GM12878 (cell line): ENCODE data around the gene AKAP5. TPM values are rescaled to one million over a fixed set of nuclear protein-coding genes. Genes with fewer than 3 reads are reported as not detected.

Experiments
- ATF7 ChIP-seq: fragments of 450-650 bp; IDR thresholded peaks from 2 replicates; pipeline ENCODE4 v1.6.1; 2016; ENCODE audit warnings: low read depth, mild to moderate bottlenecking
- ESRRA ChIP-seq: IDR thresholded peaks from 2 replicates; pipeline ENCODE4 v1.6.1; 2012; ENCODE audit warnings: mild to moderate bottlenecking, low read length, improper control_type of control experiment
- GABPA ChIP-seq: IDR thresholded peaks from 2 replicates; pipeline ENCODE4 v1.6.1; 2014; ENCODE audit warnings: antibody characterized with exemption, low read depth, mild to moderate bottlenecking, inconsistent platforms
- HDAC2 ChIP-seq: fragments of 200-600 bp; sonication (generic); IDR thresholded peaks from 2 replicates; pipeline ENCODE4 v1.6.1; 2017
- HDGF ChIP-seq: fragments of 450-650 bp; IDR thresholded peaks from 2 replicates; pipeline ENCODE4 v1.6.1; 2016; ENCODE audit warnings: antibody characterized with exemption
- KDM1A ChIP-seq: fragments of 200-600 bp; sonication (generic); IDR thresholded peaks from 2 replicates; pipeline ENCODE4 v1.6.1; 2016; ENCODE audit warnings: borderline replicate concordance
- LARP7 ChIP-seq: fragments of 450-650 bp; IDR thresholded peaks from 2 replicates; pipeline ENCODE4 v1.6.1; 2017; ENCODE audit warnings: mild to moderate bottlenecking
- MYB ChIP-seq: fragments of 150-350 bp; IDR thresholded peaks from 2 replicates; pipeline ENCODE4 v1.6.1; 2014; ENCODE audit warnings: mild to moderate bottlenecking, low read depth, low read length, borderline replicate concordance
- NBN ChIP-seq: fragments of 450-650 bp; IDR thresholded peaks from 2 replicates; pipeline ENCODE4 v1.6.1; 2016
- NR2C2 ChIP-seq: IDR thresholded peaks from 2 replicates; pipeline ENCODE4 v1.6.1; 2011; ENCODE audit warnings: borderline replicate concordance, low read depth; ENCODE audit not compliant: control insufficient read depth, insufficient read length
- PML ChIP-seq: IDR thresholded peaks from 2 replicates; pipeline ENCODE4 v1.6.1; 2012; ENCODE audit warnings: low read length, inconsistent platforms
- SMAD1 ChIP-seq: fragments of 450-650 bp; IDR thresholded peaks from 2 replicates; pipeline ENCODE4 v1.6.1; 2018; ENCODE audit warnings: mild to moderate bottlenecking, low read depth; ENCODE audit not compliant: partially characterized antibody
- SMAD5 ChIP-seq: IDR thresholded peaks from 2 replicates; pipeline ENCODE4 v1.6.1; 2016; ENCODE audit warnings: antibody characterized with exemption, low read depth
- SMC3 ChIP-seq: IDR thresholded peaks from 2 replicates; pipeline ENCODE4 v1.6.1; 2011; ENCODE audit warnings: low read length, improper control_type of control experiment, borderline replicate concordance
- SP1 ChIP-seq: IDR thresholded peaks from one replicate; pipeline ENCODE4 v1.6.1; 2011; ENCODE audit warnings: low read depth, low read length
- SREBF1 ChIP-seq: IDR thresholded peaks from 2 replicates; pipeline ENCODE4 v1.6.1; 2012; ENCODE audit warnings: mild to moderate bottlenecking, low read length
- STAT3 ChIP-seq: IDR thresholded peaks from 2 replicates; pipeline ENCODE4 v1.6.1; 2011; ENCODE audit warnings: low read depth, low read length, improper control_type of control experiment
- ZNF24 ChIP-seq: fragments of 450-650 bp; IDR thresholded peaks from 2 replicates; pipeline ENCODE4 v1.6.1; 2017; ENCODE audit warnings: antibody characterized with exemption, mild to moderate bottlenecking
- ZZZ3 ChIP-seq: IDR thresholded peaks from 2 replicates; pipeline ENCODE4 v1.6.1; 2011; ENCODE audit warnings: low read depth; ENCODE audit not compliant: control insufficient read depth, insufficient read length
- polyA plus RNA-seq, 11 experiments: library from polyadenylated mRNA; depleted of rRNA in 4 of 11; unstranded in 6 of 11; stranded (reverse) in 5 of 11; fragments of >200 nt; fragmentation: Nextera tagmentation in 4 of 11; fragmentation: Illumina TruSeq in 1 of 11; extraction: Ambion mirVana in 4 of 11; extraction: Trizol in 1 of 11; gene quantifications; 1 replicate in 1 of 11; 2 replicates in 10 of 11; pipeline versions ENCODE4 v1.2.1 to v1.2.3, GENCODE V29; 2011 to 2016; ENCODE audit warnings: inconsistent platforms in 2 of 11, missing spikeins in 2 of 11, low read depth in 1 of 11
- total RNA-seq, 4 experiments: library from RNA; depleted of rRNA in 3 of 4; stranded (reverse); fragments of >200 nt in 3 of 4; fragmentation: Illumina TruSeq in 1 of 4; extraction: Trizol in 1 of 4; gene quantifications; 2 replicates each; pipeline versions ENCODE4 v1.2.1 to v1.2.3, GENCODE V29; 2013 to 2021
- TF ChIP-seq, protein P1 (sequence below): fragments of 450-650 bp; IDR thresholded peaks from 2 replicates; pipeline ENCODE4 v1.6.1; 2016; ENCODE audit warnings: mild to moderate bottlenecking
- TF ChIP-seq, protein P2 (sequence below): IDR thresholded peaks from 2 replicates; pipeline ENCODE4 v1.6.1; 2011; ENCODE audit warnings: mild to moderate bottlenecking, low read depth, low read length, moderate library complexity; ENCODE audit not compliant: insufficient replicate concordance
- TF ChIP-seq, protein P3 (sequence below): IDR thresholded peaks from 2 replicates; pipeline ENCODE4 v1.6.1; 2012; ENCODE audit warnings: improper control_type of control experiment, low read depth, low read length; ENCODE audit not compliant: insufficient replicate concordance
- TF ChIP-seq, protein P4 (sequence below): fragments of 450-650 bp; IDR thresholded peaks from 2 replicates; pipeline ENCODE4 v1.6.1; 2017; ENCODE audit warnings: antibody characterized with exemption, mild to moderate bottlenecking, moderate library complexity

The AKAP5 gene
- total and polyA plus RNA-seq, 10 of the 15 experiments (the other 5 are each of a cell fraction or from before 2014, with no cell fraction given) = 0.45 to 5.1 (median 1.7) TPM

DNA sequence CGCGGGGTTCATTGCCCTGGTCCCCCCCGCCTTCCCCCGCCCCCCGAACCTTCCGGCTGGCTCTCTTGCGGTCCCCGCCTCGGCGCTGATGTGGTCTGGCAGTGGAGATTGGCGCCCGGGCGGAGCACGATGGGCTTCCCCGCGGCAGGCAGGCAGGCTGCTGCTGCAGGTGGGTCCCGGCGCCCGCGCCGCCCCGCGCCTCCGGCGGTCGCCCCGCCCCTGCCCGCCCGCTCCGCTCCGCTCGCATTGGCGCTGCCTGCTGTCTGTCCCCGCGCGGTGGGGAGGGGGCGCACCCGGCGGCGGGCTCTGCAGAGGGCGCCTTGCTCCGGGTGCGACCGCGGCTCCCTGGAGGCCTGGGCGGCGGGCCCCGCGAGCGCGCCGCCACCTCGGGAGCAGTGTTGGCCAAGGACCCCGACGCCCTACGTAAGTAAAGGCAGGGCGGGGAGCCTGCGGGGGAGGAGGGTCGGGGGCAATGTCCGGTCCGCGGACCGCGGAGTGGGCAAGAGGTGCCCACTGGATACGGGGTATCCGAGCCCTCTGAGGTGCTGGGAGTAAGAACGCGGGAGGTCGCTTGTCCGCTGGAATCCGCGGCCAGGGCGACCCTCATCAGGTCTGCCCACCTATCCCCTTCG lies at the start of gene AKAP5 (continued):
- TF ChIP-seq, protein P1, sequence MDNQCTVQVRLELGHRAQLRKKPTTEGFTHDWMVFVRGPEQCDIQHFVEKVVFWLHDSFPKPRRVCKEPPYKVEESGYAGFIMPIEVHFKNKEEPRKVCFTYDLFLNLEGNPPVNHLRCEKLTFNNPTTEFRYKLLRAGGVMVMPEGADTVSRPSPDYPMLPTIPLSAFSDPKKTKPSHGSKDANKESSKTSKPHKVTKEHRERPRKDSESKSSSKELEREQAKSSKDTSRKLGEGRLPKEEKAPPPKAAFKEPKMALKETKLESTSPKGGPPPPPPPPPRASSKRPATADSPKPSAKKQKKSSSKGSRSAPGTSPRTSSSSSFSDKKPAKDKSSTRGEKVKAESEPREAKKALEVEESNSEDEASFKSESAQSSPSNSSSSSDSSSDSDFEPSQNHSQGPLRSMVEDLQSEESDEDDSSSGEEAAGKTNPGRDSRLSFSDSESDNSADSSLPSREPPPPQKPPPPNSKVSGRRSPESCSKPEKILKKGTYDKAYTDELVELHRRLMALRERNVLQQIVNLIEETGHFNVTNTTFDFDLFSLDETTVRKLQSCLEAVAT = no peak
- TF ChIP-seq GABPA = no peak
- no peak for TF ChIP-seq HDAC2
- TF ChIP-seq, protein P2, sequence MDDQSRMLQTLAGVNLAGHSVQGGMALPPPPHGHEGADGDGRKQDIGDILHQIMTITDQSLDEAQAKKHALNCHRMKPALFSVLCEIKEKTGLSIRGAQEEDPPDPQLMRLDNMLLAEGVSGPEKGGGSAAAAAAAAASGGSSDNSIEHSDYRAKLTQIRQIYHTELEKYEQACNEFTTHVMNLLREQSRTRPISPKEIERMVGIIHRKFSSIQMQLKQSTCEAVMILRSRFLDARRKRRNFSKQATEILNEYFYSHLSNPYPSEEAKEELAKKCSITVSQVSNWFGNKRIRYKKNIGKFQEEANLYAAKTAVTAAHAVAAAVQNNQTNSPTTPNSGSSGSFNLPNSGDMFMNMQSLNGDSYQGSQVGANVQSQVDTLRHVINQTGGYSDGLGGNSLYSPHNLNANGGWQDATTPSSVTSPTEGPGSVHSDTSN = peak; percentile 91
- TF ChIP-seq SREBF1 = no peak
- TF ChIP-seq NBN = no peak
- TF ChIP-seq SMAD5 = no peak
- no peak for TF ChIP-seq MYB
- no peak for TF ChIP-seq ESRRA
- TF ChIP-seq SP1 = no peak
- 0 out of 2 replicates have a peak, but pooled peaks have one; percentile 49 for TF ChIP-seq LARP7
- TF ChIP-seq SMC3 = no peak
- no peak for TF ChIP-seq ZNF24
- TF ChIP-seq SMAD1 = no peak
- TF ChIP-seq HDGF = no peak
- TF ChIP-seq KDM1A = no peak
- TF ChIP-seq NR2C2 = no peak
- no peak for TF ChIP-seq STAT3
- TF ChIP-seq, protein P3, sequence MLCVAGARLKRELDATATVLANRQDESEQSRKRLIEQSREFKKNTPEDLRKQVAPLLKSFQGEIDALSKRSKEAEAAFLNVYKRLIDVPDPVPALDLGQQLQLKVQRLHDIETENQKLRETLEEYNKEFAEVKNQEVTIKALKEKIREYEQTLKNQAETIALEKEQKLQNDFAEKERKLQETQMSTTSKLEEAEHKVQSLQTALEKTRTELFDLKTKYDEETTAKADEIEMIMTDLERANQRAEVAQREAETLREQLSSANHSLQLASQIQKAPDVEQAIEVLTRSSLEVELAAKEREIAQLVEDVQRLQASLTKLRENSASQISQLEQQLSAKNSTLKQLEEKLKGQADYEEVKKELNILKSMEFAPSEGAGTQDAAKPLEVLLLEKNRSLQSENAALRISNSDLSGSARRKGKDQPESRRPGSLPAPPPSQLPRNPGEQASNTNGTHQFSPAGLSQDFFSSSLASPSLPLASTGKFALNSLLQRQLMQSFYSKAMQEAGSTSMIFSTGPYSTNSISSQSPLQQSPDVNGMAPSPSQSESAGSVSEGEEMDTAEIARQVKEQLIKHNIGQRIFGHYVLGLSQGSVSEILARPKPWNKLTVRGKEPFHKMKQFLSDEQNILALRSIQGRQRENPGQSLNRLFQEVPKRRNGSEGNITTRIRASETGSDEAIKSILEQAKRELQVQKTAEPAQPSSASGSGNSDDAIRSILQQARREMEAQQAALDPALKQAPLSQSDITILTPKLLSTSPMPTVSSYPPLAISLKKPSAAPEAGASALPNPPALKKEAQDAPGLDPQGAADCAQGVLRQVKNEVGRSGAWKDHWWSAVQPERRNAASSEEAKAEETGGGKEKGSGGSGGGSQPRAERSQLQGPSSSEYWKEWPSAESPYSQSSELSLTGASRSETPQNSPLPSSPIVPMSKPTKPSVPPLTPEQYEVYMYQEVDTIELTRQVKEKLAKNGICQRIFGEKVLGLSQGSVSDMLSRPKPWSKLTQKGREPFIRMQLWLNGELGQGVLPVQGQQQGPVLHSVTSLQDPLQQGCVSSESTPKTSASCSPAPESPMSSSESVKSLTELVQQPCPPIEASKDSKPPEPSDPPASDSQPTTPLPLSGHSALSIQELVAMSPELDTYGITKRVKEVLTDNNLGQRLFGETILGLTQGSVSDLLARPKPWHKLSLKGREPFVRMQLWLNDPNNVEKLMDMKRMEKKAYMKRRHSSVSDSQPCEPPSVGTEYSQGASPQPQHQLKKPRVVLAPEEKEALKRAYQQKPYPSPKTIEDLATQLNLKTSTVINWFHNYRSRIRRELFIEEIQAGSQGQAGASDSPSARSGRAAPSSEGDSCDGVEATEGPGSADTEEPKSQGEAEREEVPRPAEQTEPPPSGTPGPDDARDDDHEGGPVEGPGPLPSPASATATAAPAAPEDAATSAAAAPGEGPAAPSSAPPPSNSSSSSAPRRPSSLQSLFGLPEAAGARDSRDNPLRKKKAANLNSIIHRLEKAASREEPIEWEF = no peak
- TF ChIP-seq ZZZ3 = no peak
- no peak for TF ChIP-seq ATF7
- TF ChIP-seq, protein P4, sequence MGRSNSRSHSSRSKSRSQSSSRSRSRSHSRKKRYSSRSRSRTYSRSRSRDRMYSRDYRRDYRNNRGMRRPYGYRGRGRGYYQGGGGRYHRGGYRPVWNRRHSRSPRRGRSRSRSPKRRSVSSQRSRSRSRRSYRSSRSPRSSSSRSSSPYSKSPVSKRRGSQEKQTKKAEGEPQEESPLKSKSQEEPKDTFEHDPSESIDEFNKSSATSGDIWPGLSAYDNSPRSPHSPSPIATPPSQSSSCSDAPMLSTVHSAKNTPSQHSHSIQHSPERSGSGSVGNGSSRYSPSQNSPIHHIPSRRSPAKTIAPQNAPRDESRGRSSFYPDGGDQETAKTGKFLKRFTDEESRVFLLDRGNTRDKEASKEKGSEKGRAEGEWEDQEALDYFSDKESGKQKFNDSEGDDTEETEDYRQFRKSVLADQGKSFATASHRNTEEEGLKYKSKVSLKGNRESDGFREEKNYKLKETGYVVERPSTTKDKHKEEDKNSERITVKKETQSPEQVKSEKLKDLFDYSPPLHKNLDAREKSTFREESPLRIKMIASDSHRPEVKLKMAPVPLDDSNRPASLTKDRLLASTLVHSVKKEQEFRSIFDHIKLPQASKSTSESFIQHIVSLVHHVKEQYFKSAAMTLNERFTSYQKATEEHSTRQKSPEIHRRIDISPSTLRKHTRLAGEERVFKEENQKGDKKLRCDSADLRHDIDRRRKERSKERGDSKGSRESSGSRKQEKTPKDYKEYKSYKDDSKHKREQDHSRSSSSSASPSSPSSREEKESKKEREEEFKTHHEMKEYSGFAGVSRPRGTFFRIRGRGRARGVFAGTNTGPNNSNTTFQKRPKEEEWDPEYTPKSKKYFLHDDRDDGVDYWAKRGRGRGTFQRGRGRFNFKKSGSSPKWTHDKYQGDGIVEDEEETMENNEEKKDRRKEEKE = no peak
- TF ChIP-seq PML = no peak
